Uterus (tissue), 4 donors: Measurements from ENCODE around the gene C1QTNF3. TPM values are rescaled to one million over a fixed set of nuclear protein-coding genes. Genes with fewer than 3 reads are reported as not detected.
A peak's percentile ranks its signal among the peaks of the same experiment; 100 is the strongest.
"Not testable (repeated sequence)": the region's sequence is repeated elsewhere in the genome, so short reads cannot be mapped to it uniquely, and the experiment has no call there.

Source experiments
- DNase-seq, 2 donors: peaks; one replicate each; pipeline ENCODE4 v3.0.0-alpha.2; 2019 to 2020
- H3K27ac ChIP-seq, 2 donors: fragments of 200-600 bp; sonication (generic); 1 replicate in 1 of 2; 2 replicates in 1 of 2; pipeline ENCODE4 v1.5.1; 2016 to 2018
- H3K27me3 ChIP-seq, 2 donors: fragments of 200-600 bp; sonication (generic); one replicate each; pipeline ENCODE4 v1.5.1; 2018 to 2019; ENCODE audit warnings: control low read depth in 1 of 2
- H3K36me3 ChIP-seq, 2 donors: fragments of 200-600 bp; sonication (generic); one replicate each; pipeline ENCODE4 v1.5.1; 2019; ENCODE audit warnings: control low read depth in 1 of 2
- H3K4me1 ChIP-seq, 2 donors: fragments of 200-600 bp; sonication (generic); one replicate each; pipeline ENCODE4 v1.5.1; 2018 to 2019; ENCODE audit warnings: control low read depth in 1 of 2
- H3K4me3 ChIP-seq, 2 donors: fragments of 200-600 bp; sonication (generic); 1 replicate in 1 of 2; 2 replicates in 1 of 2; pipeline ENCODE4 v1.5.1; 2018 to 2019; ENCODE audit warnings: mild to moderate bottlenecking in 1 of 2
- H3K9me3 ChIP-seq, 2 donors: fragments of 200-600 bp; sonication (generic); one replicate each; pipeline ENCODE4 v1.5.1; 2019; ENCODE audit warnings: control low read depth in 1 of 2
- POLR2A ChIP-seq, 2 donors: fragments of 450-650 bp; IDR thresholded peaks; one replicate each; pipeline ENCODE4 v1.6.1; 2016; ENCODE audit warnings: antibody characterized with exemption in 2 of 2, mild to moderate bottlenecking in 1 of 2, moderate library complexity in 1 of 2
- intact Hi-C: fragments of 100-400 bp; cut with DNase I; formaldehyde crosslinking; loops from one replicate; pipeline ENCODE4 v1.15.1; 2023; ENCODE audit warnings: low total_unique reads
- total RNA-seq, 4 donors: library from RNA; depleted of rRNA in 3 of 4; stranded (reverse); fragments of >200 nt in 3 of 4; gene quantifications; one replicate each; pipeline versions ENCODE4 v1.1.0 to v1.2.4, GENCODE V29; 2014 to 2023
- TF ChIP-seq, protein P1 (sequence below), 4 experiments: fragments of 200-600 bp in 2 of 4; fragments of 450-650 bp in 2 of 4; sonication (generic) in 2 of 4; IDR thresholded peaks; one replicate each; pipeline ENCODE4 v1.5.1; 2016 to 2019; ENCODE audit warnings: antibody characterized with exemption in 4 of 4, mild to moderate bottlenecking in 2 of 4, moderate library complexity in 1 of 4
- donor health status: DM: yes; HTN: yes; CAD: no.

Gene C1QTNF3
- total RNA-seq, 4 donors from 2014 or later: 7.6 to 35.9 (median 13.3) TPM

DNA sequence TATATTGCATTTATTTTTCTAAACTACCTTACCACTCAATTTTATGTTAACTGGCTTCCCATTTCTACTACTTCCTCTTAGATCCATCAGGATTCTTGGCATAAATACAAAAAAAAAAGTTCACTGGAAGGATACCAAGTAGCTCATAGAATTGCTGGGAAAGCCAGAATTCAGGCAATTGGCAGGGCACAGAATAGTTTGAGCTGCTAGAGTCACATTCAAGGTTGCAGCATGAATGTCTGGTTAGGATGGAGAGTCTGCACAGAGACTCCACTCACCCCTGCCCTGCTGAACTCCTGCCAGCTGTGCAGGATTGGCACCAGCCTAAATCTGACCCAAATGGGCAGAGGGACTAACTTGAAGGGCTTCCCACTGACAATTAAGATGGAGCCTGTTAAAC lies 30.2 kb downstream of the C1QTNF3 start:
- TF ChIP-seq, protein P1, sequence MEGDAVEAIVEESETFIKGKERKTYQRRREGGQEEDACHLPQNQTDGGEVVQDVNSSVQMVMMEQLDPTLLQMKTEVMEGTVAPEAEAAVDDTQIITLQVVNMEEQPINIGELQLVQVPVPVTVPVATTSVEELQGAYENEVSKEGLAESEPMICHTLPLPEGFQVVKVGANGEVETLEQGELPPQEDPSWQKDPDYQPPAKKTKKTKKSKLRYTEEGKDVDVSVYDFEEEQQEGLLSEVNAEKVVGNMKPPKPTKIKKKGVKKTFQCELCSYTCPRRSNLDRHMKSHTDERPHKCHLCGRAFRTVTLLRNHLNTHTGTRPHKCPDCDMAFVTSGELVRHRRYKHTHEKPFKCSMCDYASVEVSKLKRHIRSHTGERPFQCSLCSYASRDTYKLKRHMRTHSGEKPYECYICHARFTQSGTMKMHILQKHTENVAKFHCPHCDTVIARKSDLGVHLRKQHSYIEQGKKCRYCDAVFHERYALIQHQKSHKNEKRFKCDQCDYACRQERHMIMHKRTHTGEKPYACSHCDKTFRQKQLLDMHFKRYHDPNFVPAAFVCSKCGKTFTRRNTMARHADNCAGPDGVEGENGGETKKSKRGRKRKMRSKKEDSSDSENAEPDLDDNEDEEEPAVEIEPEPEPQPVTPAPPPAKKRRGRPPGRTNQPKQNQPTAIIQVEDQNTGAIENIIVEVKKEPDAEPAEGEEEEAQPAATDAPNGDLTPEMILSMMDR (IDR thresholded peaks at IDR 0.05): no peak
- TF ChIP-seq POLR2A (IDR thresholded peaks at IDR 0.05): no peak
- Histone ChIP-seq H3K27ac (no peak overlapping the region), H3K4me1 (no peaks in the 10 kb centered on the region), H3K4me3 (no peak overlapping the region), H3K27me3 (no peaks in the 10 kb centered on the region), H3K9me3 (no peaks in the 10 kb centered on the region), H3K36me3 (no peaks in the 10 kb centered on the region)
- intact Hi-C loops: no loop called here
- no peak for DNase-seq

DNA sequence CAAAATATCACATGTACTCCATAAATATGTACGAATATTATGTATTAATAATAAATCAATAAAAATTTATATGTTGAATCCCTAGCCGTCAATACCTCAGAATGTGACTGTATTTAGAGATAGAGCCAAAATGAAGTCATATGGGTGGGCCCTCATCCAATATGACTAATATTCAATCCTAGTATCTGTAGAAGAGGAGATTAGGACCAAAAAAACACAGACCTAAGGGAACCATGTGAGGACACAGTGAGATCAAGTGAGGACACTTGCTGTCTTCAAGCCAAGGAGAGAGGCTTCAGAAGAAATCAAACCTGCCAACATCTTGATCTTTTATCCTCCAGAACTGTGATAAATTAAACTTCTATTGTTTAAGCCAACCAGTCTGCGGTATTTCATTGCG lies 31.5 kb downstream of the C1QTNF3 start:
- Histone ChIP-seq H3K27me3 (no peaks in the 10 kb centered on the region), H3K27ac (no peak overlapping the region), H3K36me3 (no peaks in the 10 kb centered on the region), H3K9me3 (no peaks in the 10 kb centered on the region), H3K4me3 (no peak overlapping the region), H3K4me1 (peaks cover 0 to 4% of the 10 kb centered on the region in 2 donors)
- DNase-seq: no peak
- no peak for TF ChIP-seq POLR2A (IDR thresholded peaks at IDR 0.05)
- TF ChIP-seq, protein P1 (IDR thresholded peaks at IDR 0.05): no peak
- intact Hi-C loops: no loop called here

DNA sequence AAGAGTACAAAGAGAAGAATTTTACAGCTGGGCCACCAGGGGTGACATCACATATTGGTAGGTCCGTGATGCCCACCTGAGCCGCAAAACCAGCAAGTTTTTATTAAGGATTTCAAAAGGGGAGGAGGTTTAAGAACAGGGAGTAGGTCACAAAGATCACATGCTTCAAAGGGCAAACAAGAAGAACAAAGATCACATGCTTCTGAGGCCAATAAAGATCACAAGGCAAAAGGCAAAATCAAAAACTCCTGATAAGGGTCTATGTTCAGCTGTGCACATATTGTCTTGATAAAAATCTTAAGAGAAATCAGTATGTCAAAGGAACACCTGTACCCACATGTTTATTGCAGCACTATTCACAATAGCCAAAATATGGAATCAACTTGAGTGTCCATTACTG lies 32.9 kb downstream of the C1QTNF3 start:
- H3K4me3 ChIP-seq, H3K9me3 ChIP-seq, H3K36me3 ChIP-seq, intact Hi-C loops, H3K4me1 ChIP-seq, H3K27me3 ChIP-seq, DNase-seq, H3K27ac ChIP-seq: not testable (repeated sequence)

DNA sequence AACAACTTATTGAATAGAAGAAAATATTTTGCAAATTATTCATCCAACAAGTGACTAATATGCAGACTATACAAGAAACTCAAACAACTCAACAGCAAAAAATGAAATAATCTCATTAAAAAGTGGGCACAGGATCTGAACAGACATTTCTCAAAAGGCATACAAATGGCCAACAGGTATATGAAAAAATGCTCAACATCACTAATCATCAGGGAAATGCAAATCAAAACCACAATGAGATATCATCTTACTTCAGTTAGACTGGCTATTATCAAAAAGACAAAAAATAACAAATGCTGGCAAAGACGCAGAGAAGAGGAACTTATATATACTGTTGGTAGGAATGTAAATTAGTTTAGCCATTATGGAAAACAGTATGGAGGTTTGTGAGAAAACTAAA lies 33.4 kb downstream of the C1QTNF3 start:
- TF ChIP-seq, protein P1 (IDR thresholded peaks at IDR 0.05): no peak
- TF ChIP-seq POLR2A (IDR thresholded peaks at IDR 0.05): no peak
- intact Hi-C loops: no loop called here
- H3K36me3 ChIP-seq: no peaks in the 10 kb centered on the region
- H3K4me1 ChIP-seq: peaks cover 0 to 8% of the 10 kb centered on the region in 2 donors
- H3K9me3 ChIP-seq: no peaks in the 10 kb centered on the region
- no peak for DNase-seq
- no peak overlapping the region for H3K4me3 ChIP-seq
- H3K27ac ChIP-seq: no peak overlapping the region
- H3K27me3 ChIP-seq: no peaks in the 10 kb centered on the region

DNA sequence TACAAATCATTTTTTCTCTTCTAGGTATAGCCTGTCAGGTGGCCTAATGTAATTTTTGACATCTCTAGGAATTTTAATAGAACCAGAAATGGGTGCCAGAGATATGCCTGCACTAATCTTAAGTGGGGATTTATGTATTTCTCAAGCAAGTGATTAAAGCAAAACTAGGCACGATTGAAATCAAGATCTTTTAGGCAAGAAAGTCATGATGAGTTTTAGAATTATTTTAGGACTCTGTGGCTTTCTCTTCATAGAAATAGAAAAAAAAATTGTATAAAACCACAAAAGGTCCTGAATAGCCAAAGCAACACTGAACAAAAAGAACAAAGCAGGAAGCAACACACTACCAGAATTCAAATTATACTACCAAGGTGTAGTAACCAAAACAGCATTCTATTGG lies 34.2 kb downstream of the C1QTNF3 start:
- Histone ChIP-seq H3K4me1 (peaks cover 0 to 8% of the 10 kb centered on the region in 2 donors), H3K4me3 (peak overlapping the region; percentile 53 to 67), H3K27ac (peak overlapping the region; percentile 89 to 91), H3K36me3 (no peaks in the 10 kb centered on the region), H3K27me3 (no peaks in the 10 kb centered on the region), H3K9me3 (no peaks in the 10 kb centered on the region)
- DNase-seq: no peak
- TF ChIP-seq, protein P1 (IDR thresholded peaks at IDR 0.05): no peak
- TF ChIP-seq POLR2A (IDR thresholded peaks at IDR 0.05): no peak
- intact Hi-C loops: no loop called here
